DOHH2 (cell line): Measurements from ENCODE around the gene CLDN22.

Experiments used
- CTCF ChIP-seq: fragments of 200-600 bp; sonication (generic); IDR thresholded peaks from one replicate; pipeline ENCODE4 v1.5.1; 2014; ENCODE audit warnings: antibody characterized with exemption, mild to moderate bottlenecking, low read depth, low read length; ENCODE audit not compliant: poor library complexity, severe bottlenecking
- EZH2phosphoT487 ChIP-seq: fragments of 200-600 bp; sonication (generic); IDR thresholded peaks from 2 replicates; pipeline ENCODE4 v1.6.1; 2017; ENCODE audit warnings: borderline replicate concordance, mild to moderate bottlenecking, antibody characterized with exemption, low read length, moderate library complexity, mixed read lengths

GRCh38 chr4:183344523-183345255, 24.6 kb upstream of the CLDN22 start:
- TF ChIP-seq CTCF (no peak), EZH2phosphoT487 (no peak)
